Measurements from ENCODE around the gene MERTK.
"Not testable (repeated sequence)": the region's sequence is repeated elsewhere in the genome, so short reads cannot be mapped to it uniquely, and the experiment has no call there.

GRCh38 chr2:111852544-111852943, 45.9 kb upstream of the MERTK start:
- not testable (repeated sequence) for TF ChIP-seq ZBTB33 (IDR thresholded peaks at IDR 0.05); CEBPB (IDR thresholded peaks at IDR 0.05; ENCODE audit: borderline replicate concordance in 1 of 2, low read depth in 2 of 2, low read length in 2 of 2); POLR2A (IDR thresholded peaks at IDR 0.05; ENCODE audit: low read depth, low read length); MAX (IDR thresholded peaks at IDR 0.05; ENCODE audit: low read depth, low read length); POLR2AphosphoS5 (IDR thresholded peaks at IDR 0.05; ENCODE audit: low read length); TCF7 (IDR thresholded peaks at IDR 0.05; ENCODE audit: borderline replicate concordance); MYC (IDR thresholded peaks at IDR 0.05; ENCODE audit: insufficient read depth, insufficient read length, insufficient replicate concordance, low read length, severe bottlenecking)

Data from GM12878 (cell line).